GM19324 (cell line): ENCODE data around the gene BICC1.

ENCODE experiments used
- ATAC-seq: cut with Tn5 transposase; IDR thresholded peaks from one replicate; pipeline ENCODE4 v1.9.1; 2021; ENCODE audit warnings: mild to moderate bottlenecking, moderate library complexity; ENCODE audit not compliant: unreplicated experiment, low FRiP score

The BICC1 gene

GRCh38 chr10:58557714-58558113 is 45.0 kb downstream of the BICC1 start:
- ATAC-seq = no peak

DNA sequence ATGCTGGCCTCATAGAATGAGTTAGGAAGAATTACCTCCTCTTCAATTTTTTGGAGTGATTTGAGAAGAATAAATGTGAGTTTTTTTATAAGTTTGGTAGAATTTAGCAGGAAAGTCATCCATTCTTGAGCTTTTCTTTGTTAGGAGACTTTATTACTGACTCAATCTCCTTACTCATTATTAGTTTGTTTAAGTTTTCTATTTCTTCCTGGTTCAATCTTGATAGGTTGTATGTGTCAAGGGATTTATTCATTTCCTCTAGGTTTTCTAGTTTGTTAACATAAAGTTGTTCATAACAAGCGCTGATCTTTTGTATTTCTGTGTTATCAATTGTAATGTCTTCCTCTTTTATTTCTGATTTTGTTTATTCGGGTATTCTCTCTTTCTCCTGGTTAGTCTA is 47.4 kb downstream of the BICC1 start:
- ATAC-seq = no peak

- ATAC-seq = no peak
Observed at GRCh38 chr10:58565271-58565670, 52.6 kb downstream of the BICC1 start.

DNA sequence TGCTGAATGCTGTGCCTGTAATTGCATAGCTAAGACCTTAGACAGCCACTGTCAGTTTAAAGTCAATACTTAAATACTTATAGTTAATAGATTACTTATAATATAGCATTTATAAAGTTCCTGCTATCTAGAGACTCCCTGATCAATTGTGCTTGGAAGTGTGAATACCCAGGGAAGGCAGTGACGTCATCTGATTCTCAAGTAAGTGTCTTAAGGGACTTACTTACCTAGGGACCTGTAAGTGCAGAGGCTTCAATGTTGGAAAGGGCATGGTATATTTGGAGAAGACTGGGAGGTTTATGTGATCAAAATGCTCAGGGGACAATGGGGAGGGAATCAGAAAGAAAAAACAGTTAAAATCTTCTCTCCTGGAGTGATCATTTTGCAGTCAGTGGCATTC is 55.0 kb downstream of the BICC1 start:
- ATAC-seq = no peak

GRCh38 chr10:58568428-58568935 is 55.8 kb downstream of the BICC1 start:
- ATAC-seq = no peak

DNA sequence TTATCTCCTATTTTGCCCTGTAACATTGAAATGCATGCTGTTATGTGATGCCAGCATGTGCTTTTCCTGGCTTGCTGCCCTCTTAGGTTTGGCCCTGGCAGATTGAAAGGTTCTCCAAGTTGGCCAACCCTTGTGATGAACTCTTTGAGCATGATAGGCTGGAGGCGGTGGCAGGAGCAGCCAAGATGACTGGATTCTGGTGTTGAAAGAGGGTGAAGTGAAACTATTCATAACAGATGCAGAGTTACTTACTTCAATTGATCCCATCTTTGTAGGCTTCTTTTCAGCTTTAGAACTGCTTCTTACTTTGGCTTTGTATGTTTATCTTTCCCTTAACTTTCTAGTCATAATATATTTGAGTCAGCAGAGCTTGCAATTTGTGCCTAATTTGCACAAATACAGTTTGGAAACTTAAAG is 57.6 kb downstream of the BICC1 start:
- ATAC-seq = no peak

DNA sequence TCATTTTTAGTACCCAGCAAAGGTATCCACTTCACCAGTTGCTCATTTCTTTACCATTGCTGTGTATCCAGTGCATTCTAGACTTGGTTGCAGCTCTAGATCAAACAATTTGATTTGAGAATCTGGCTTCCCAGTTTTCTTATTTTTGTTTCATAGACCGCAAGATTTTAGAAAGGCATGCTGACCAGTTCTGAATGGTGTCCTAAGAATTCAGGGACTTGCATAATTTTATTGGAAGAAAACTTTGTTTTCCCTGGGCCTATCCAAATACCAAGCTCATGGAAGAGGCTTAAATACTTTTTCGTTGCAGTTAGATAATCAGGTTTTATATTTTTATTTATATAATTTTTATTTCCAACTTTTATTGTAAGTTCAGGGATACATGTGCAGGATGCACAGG is 58.3 kb downstream of the BICC1 start:
- no peak for ATAC-seq

- ATAC-seq = no peak
Observed at GRCh38 chr10:58573144-58573543, 60.5 kb downstream of the BICC1 start.

- ATAC-seq = no peak
Observed at GRCh38 chr10:58574058-58574457, 61.4 kb downstream of the BICC1 start.

GRCh38 chr10:58575491-58575890 is 62.8 kb downstream of the BICC1 start:
- ATAC-seq = no peak

GRCh38 chr10:58576751-58577436 is 64.2 kb downstream of the BICC1 start:
- no peak for ATAC-seq

GRCh38 chr10:58577437-58577777 is 64.7 kb downstream of the BICC1 start:
- ATAC-seq = no peak

DNA sequence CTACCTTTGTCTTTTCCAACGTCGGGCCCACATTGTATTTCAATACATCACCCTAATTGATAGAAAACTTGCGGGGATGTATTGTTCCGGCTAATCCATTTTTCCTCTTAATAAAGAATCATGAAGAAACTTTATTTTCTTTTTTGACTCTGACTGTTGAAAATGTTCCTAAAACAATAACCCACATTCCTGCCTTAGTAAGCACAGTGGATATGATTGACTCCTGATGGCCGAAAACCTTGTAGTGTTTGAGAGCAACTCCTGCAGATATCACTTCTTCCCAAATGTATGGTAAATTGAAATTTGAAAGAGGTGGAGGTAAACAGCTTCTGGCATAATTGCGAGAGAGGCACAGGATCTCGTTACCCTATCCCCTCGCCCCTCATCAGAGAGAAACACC is 65.7 kb downstream of the BICC1 start:
- ATAC-seq = no peak

GRCh38 chr10:58579011-58579655 is 66.5 kb downstream of the BICC1 start:
- no peak for ATAC-seq

DNA sequence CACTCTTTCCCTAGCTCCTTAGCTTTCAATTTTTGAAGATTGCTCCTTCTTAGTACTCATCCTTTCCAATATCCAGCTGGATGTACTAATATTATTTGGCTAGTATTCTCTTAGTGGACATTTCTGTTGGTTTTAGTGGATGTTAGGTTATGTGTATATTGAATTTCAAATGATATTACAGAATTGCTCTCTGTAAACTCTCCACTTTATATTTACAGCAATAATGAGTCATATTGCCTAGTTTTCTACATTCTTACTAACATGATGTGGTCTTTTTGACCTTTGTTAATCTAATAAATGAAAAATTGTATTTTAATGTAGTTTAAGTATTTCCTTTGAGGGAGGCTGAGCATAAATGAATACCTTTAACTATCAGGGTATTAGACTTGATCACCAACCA is 69.4 kb downstream of the BICC1 start:
- ATAC-seq = no peak

- no peak for ATAC-seq
Observed at GRCh38 chr10:58585435-58585834, 72.8 kb downstream of the BICC1 start.

- ATAC-seq = no peak
Observed at GRCh38 chr10:58586282-58587245, 73.9 kb downstream of the BICC1 start.

DNA sequence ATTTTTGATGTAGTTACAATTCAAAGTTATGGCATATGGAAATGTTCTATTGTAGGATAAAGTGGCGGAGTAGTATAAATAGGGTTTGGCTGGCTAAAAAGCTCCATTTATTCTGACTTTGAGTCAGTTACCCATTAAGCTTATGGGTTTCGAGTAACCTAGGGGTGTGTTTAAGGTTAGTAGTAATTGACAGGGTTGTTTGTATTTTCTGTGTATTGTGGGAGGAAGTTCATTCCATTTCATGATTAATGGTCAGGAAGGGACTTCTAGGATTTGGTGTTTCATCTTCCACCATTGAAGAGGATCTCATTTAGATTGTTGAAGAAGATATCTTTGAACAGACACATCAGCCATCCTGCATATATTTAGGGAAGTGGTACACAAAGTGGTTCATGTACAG is 75.0 kb downstream of the BICC1 start:
- ATAC-seq = no peak

DNA sequence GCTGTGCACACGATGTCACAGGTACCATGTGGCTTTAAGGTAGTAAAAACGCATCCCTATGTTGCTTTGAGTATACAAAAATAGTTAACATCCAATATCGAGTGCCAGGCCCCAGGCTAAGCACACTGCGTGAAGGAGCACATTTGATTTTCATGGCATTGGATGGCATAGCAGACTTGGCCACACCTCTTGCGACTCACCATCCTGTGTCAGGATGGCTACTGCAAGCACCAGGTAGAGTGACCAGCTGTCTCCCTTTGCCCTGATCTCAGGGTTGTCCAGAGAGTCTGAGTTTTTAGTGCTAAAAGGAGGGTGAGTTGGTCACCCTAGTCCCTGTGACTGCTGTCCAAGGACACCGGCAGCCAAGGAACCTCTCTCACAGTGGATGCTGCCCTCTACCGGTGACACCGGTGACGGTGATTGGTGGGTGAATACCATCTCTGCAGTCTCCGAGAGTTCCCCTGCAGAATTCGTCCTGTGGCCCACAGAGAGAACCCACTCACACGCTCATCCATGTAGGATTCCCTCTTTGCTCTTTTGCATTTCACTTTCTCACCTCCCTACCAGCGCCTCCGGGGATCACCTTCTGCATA is 76.1 kb downstream of the BICC1 start:
- ATAC-seq = no peak

GRCh38 chr10:58590152-58590840 is 77.6 kb downstream of the BICC1 start:
- ATAC-seq = no peak
